HG03442 (cell line): ENCODE data around the gene PSMC1.

ENCODE experiments used
- ATAC-seq: cut with Tn5 transposase; IDR thresholded peaks from one replicate; pipeline ENCODE4 v1.9.1; 2021; ENCODE audit warnings: mild to moderate bottlenecking, moderate library complexity; ENCODE audit not compliant: unreplicated experiment

Gene PSMC1

GRCh38 chr14:90275820-90276219 is 19.5 kb downstream of the PSMC1 start:
- no peak for ATAC-seq

DNA sequence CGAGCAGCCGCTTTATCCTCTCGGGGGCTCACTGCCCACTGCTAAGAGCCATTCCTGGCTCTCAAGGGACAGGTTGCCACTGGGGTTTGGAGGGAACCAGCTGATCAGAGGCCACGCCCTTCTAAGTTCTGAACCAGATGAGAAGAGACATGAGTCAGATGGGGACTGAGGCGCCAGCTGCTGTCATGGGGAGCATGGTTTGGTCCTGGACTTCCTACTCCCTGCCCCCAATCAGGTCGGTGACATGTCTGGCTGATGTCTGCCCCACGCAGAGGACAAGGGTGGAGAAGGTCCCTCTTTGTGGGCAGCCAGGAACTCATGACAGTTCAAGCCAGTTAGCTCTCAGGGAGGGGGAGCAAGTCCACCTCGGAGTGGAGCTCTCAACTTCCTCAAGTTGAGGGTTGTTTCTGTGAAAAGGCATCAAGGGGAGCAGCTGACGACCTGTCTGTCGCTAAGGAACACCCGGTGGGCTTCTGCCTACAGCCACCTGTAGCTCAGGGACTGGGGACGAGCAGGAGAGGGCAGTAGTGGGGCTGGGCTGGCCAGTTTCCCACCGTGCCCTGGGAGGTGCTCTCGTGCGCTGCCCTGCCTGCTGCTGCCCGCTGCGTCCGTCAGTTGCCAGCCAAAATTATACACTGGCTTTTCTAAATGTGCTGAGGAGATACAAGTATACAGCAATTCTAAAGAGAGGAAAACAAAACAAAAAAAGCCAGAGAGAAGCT is 20.5 kb downstream of the PSMC1 start:
- ATAC-seq, result no peak

- ATAC-seq, result no peak
These were observed 21.3 kb downstream of the PSMC1 start for GRCh38 chr14:90277581-90278198.

GRCh38 chr14:90278199-90279175 is 22.1 kb downstream of the PSMC1 start:
- ATAC-seq, result no peak

DNA sequence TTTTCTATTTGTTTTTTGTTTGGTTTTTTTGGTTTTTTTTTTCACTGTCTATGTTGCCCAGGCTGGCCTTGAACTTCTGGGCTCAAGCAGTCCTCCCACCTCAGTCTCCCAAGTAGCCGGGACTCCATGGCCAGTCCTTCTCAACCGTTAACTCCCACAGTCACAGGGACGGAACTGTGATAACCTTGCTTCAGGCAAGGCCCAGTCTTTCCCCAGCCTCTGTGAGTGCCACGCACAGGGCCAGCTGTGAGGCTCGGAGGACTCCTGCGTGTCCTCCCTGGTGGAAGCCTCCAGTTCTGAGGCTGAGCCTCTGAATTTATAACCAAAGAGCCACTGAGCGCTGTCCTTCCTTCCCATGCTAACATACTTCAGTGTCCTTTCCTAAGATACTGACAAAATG is 23.7 kb downstream of the PSMC1 start:
- no peak for ATAC-seq

- ATAC-seq, result no peak
These were observed 24.9 kb downstream of the PSMC1 start for GRCh38 chr14:90281261-90281660.

- ATAC-seq, result no peak
These were observed 25.4 kb downstream of the PSMC1 start for GRCh38 chr14:90281756-90282155.

- no peak for ATAC-seq
These were observed 31.4 kb downstream of the PSMC1 start for GRCh38 chr14:90287791-90288190.

DNA sequence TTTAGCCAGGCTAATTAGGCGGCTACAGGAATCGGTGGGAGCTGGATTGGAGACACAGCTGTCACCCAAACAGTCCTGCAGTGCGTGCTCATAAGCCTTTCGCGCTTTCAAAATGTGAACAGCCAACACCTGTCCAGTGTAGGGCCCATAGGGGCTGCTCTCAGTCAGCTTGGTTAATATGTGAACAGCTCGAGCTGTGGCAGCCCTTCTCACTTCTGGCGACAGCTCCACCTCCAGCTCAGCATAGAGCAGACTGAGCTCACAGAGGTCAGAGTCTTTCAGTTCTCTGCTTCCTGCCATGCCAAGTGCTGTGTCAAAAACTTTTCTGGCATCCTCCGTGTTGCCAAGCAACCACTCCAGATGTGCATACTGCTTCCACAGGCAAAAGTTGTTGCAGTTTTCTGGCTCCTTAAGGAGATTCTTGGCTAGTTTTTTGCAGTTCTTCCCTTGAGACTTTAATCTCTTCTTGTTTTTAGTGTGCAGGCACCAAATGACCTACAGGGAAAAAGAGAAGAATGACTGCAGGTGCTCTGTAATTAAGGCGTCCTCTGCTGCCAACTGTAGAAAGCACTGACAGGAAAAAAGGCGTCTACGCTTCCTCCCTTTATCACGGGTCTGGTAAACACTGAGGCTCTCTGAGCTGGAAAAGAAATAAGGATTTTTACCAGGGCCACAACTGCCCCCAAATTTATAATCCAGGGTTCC is 32.5 kb downstream of the PSMC1 start:
- ATAC-seq, result no peak

DNA sequence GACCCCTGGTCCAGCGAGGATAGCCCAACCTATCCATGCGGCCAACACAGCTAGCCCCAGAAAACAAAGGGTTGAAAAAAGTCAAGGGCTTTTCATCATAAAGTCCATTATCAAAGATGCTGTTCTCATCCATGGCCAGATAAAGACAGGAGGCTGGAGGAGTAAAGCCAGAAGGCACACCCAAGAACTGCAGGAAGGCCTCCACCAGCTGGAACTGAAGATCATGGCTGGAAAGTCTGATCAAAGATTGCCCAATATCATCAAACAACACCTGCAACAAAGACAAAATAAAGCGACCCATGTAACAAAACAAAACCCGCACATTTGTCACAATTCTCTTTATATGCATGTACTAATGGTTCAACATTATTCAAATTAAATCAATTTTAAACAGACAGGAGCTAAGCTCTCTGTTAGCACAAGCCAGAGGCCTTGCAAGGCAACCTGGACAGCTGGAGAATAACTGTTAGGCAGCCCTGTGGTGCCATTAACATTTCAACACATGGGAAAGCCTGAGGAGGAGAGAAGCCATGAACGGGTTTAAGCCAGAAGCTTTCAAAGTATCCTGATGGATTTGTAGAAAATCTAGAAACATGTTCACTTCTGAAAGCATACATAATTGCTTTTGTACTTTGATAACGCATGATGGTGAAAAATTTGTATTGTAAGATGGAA is 34.1 kb downstream of the PSMC1 start:
- no peak for ATAC-seq

GRCh38 chr14:90291699-90292098 is 35.3 kb downstream of the PSMC1 start:
- ATAC-seq, result no peak

DNA sequence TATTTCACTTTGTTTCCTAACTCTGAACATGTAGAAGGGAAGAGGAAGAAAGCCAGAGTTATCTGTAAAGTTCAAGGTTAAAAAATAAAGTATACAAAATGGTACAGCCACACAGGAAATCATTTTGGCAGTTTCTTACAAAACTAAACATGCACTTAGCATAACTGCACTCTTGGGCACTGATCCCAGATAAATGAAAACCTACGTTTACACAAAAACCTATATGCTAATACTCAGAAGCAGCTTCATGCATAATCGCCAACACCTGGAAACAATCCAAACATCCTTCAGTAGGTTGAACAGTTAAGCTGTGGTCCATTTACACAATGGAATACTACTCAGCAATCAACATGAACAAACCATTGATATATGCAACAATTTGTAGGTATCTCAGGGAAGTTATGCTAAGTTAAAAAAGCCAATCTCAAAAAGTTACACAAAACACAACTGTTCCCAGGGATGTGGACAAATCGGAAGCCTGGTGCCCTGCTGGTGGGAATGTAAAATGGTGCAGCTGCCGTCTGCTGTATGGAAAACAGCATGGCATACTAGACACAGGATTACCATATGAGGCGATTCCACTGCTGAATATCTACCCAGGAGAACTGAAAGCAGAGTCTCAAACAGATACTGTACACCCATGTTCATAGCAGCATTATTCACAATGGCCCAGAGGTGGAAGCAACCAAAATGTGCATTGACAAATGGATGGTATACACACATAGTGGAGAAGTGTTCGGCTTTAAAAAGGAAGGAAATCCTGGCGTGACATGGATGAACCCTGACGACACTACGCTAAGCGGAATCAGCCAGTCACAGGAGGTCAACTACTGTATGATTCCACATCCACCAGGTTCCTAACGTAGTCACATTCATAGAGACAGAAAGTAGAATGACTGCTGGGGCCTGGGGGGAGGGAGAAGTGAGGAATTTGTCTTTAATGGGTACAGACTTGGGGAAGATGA is 37.7 kb downstream of the PSMC1 start:
- ATAC-seq, result no peak

DNA sequence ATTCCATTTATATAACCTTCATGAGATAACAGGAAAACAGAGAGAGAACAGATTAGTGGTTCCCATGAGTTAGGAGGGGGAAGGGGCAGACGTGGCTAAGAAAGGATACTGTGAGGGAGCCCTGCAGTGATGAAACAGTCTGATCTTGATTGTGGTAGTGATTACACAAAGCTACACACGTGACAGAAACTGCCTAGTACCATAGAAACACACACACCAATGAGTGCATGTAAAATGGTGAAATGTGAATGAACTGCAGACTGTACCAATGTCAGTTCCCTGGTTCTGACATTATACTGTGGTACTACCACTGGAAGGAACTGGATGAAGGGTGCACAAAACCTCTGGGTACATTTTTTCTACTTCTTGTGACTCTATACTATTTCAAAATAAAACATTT is 38.5 kb downstream of the PSMC1 start:
- ATAC-seq, result no peak

DNA sequence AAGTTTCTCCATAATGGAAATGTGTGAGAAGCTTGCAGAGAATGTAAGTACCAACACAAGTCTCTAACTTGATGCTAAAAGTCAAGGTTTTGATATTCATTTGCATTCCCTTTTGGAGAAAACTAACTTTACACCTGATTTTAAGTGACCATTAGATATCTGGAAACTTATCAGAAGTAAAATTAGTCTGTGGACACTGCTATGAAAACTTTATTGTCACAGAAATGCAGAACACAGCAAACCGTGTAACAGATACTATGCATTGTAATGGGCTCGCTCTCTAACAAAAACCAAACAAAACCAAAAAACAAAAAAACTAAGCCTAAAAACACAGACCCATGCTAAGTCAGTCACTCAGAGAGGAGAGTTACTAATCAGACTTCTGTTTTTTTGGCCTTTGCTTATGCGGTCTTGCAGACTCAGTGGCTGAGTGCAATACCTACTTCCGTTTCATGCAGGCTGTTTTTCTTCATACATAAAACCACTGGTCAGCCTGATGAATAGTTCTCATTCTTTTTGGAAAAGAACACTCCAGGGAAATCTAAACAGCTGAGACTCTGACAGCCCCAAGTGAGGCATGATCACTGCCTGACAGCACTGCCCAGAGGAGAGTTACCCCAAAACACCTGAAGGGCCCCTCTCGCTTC is 39.6 kb downstream of the PSMC1 start:
- ATAC-seq, result no peak

DNA sequence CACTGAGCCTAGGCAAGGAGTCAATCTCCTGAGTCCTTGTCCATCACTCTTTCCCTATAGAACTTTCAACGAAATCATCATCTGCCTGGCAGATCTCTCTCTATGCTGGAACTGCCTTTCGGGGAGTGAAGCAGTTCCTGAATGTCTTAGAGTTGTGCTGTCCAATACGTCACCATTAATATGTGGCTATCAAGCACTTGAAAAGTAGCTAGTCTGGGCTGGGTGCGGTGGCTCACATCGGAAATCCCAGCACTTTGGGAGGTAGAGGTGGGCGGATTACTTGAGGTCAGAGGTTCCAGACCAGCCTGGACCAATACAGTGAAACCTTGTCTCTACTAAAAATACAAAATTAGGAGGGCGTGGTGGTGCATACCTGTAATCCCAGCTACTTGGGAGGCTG is 40.3 kb downstream of the PSMC1 start:
- no peak for ATAC-seq

GRCh38 chr14:90297876-90298629 is 41.7 kb downstream of the PSMC1 start:
- no peak for ATAC-seq

DNA sequence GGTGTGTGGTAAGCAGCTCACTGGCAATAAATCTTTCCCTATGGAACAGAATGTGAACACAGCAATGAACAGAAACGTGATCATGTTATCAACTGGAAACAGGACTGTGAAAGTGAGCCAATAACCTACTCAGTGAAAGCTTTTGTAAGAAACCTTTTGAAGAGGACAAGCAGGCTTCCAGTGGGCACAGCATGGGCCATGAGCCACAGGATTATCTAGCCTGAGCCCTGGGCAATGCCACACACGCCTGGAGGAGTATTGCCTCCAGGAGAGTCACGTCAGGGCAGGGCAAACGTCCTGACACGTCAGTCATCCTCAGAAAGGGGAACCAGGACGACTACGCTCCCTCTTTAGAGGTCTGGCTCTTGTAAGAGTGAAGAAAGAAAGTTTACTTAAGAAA is 43.1 kb downstream of the PSMC1 start:
- no peak for ATAC-seq

GRCh38 chr14:90300611-90301047 is 44.3 kb downstream of the PSMC1 start:
- ATAC-seq, result no peak
